Mucosa of stomach (tissue), 1 donor: Measurements from ENCODE around the gene NFKBIA.

ENCODE experiments used
- H3K27me3 ChIP-seq: one replicate; pipeline ENCODE4 v1.7.0; 2013; ENCODE audit warnings: mild to moderate bottlenecking, low read length; ENCODE audit not compliant: control insufficient read depth, insufficient read depth
- H3K36me3 ChIP-seq: one replicate; pipeline ENCODE4 v1.7.0; 2013; ENCODE audit warnings: low read length; ENCODE audit not compliant: control insufficient read depth, insufficient read depth
- H3K4me1 ChIP-seq: one replicate; pipeline ENCODE4 v1.7.0; 2013; ENCODE audit warnings: mild to moderate bottlenecking, low read length; ENCODE audit not compliant: control insufficient read depth, insufficient read depth
- H3K4me3 ChIP-seq: one replicate; pipeline ENCODE4 v1.7.0; 2013; ENCODE audit warnings: low read length
- H3K9ac ChIP-seq: one replicate; pipeline ENCODE4 v1.7.0; 2013; ENCODE audit warnings: mild to moderate bottlenecking, low read length, moderate library complexity
- H3K9me3 ChIP-seq: one replicate; pipeline ENCODE4 v1.7.0; 2013; ENCODE audit warnings: mild to moderate bottlenecking, low read length, moderate library complexity; ENCODE audit not compliant: control insufficient read depth
- donor health status: Pancreatic carcinoma.

The NFKBIA gene

GRCh38 chr14:35423621-35424020 is 19.1 kb upstream of the NFKBIA start:
- no peaks in the 10 kb centered on the region for H3K4me1 ChIP-seq

GRCh38 chr14:35420036-35420811 is 15.7 kb upstream of the NFKBIA start:
- H3K9ac ChIP-seq, result no peak overlapping the region

More at GRCh38 chr14:35423621-35424020, 19.1 kb upstream of the NFKBIA start:
- no peak overlapping the region for H3K4me3 ChIP-seq
- no peaks in the 10 kb centered on the region for H3K27me3 ChIP-seq
- no peaks in the 10 kb centered on the region for H3K9me3 ChIP-seq
- H3K36me3 ChIP-seq, result no peaks in the 10 kb centered on the region
- no peak overlapping the region for H3K9ac ChIP-seq

GRCh38 chr14:35419429-35419841 is 14.9 kb upstream of the NFKBIA start:
- H3K9ac ChIP-seq, result no peak overlapping the region
- no peaks in the 10 kb centered on the region for H3K9me3 ChIP-seq
- no peaks in the 10 kb centered on the region for H3K4me1 ChIP-seq
- H3K4me3 ChIP-seq, result no peak overlapping the region
- H3K36me3 ChIP-seq, result no peaks in the 10 kb centered on the region
- no peaks in the 10 kb centered on the region for H3K27me3 ChIP-seq

More at GRCh38 chr14:35420036-35420811, 15.7 kb upstream of the NFKBIA start:
- no peak overlapping the region for H3K4me3 ChIP-seq
- H3K9me3 ChIP-seq, result no peaks in the 10 kb centered on the region
- no peaks in the 10 kb centered on the region for H3K27me3 ChIP-seq
- no peaks in the 10 kb centered on the region for H3K36me3 ChIP-seq
- H3K4me1 ChIP-seq, result no peaks in the 10 kb centered on the region

GRCh38 chr14:35418093-35418492 is 13.5 kb upstream of the NFKBIA start:
- no peaks in the 10 kb centered on the region for H3K9me3 ChIP-seq
- H3K4me1 ChIP-seq, result peaks cover 4% of the 10 kb centered on the region
- no peaks in the 10 kb centered on the region for H3K27me3 ChIP-seq
- H3K36me3 ChIP-seq, result no peaks in the 10 kb centered on the region
- H3K9ac ChIP-seq, result no peak overlapping the region
- H3K4me3 ChIP-seq, result no peak overlapping the region

GRCh38 chr14:35416108-35416750 is 11.7 kb upstream of the NFKBIA start:
- Histone ChIP-seq H3K9ac (no peak overlapping the region), H3K4me1 (peaks cover 9% of the 10 kb centered on the region), H3K27me3 (no peaks in the 10 kb centered on the region), H3K36me3 (no peaks in the 10 kb centered on the region), H3K9me3 (no peaks in the 10 kb centered on the region), H3K4me3 (no peak overlapping the region)

GRCh38 chr14:35414365-35414764 is 9.8 kb upstream of the NFKBIA start:
- H3K9ac ChIP-seq, result no peak overlapping the region
- H3K9me3 ChIP-seq, result no peaks in the 10 kb centered on the region
- H3K27me3 ChIP-seq, result no peaks in the 10 kb centered on the region
- no peak overlapping the region for H3K4me3 ChIP-seq
- no peaks in the 10 kb centered on the region for H3K36me3 ChIP-seq
- peaks cover 9% of the 10 kb centered on the region for H3K4me1 ChIP-seq

GRCh38 chr14:35412272-35413056 is 7.9 kb upstream of the NFKBIA start:
- Histone ChIP-seq H3K36me3 (no peaks in the 10 kb centered on the region), H3K4me1 (peaks cover 9% of the 10 kb centered on the region), H3K9me3 (no peaks in the 10 kb centered on the region), H3K9ac (no peak overlapping the region), H3K4me3 (no peak overlapping the region), H3K27me3 (no peaks in the 10 kb centered on the region)

- no peak overlapping the region for H3K9ac ChIP-seq
- peaks cover 16% of the 10 kb centered on the region for H3K4me1 ChIP-seq
- H3K4me3 ChIP-seq, result no peak overlapping the region
- no peaks in the 10 kb centered on the region for H3K27me3 ChIP-seq
- no peaks in the 10 kb centered on the region for H3K9me3 ChIP-seq
- H3K36me3 ChIP-seq, result no peaks in the 10 kb centered on the region
These were observed 6.3 kb upstream of the NFKBIA start for GRCh38 chr14:35410858-35411257.

GRCh38 chr14:35409595-35409994 is 5.0 kb upstream of the NFKBIA start:
- H3K27me3 ChIP-seq, result no peaks in the 10 kb centered on the region
- no peaks in the 10 kb centered on the region for H3K36me3 ChIP-seq
- H3K4me1 ChIP-seq, result peaks cover 22% of the 10 kb centered on the region
- H3K9ac ChIP-seq, result no peak overlapping the region
- no peak overlapping the region for H3K4me3 ChIP-seq
- no peaks in the 10 kb centered on the region for H3K9me3 ChIP-seq

GRCh38 chr14:35408026-35408425 is 3.5 kb upstream of the NFKBIA start:
- H3K9ac ChIP-seq, result no peak overlapping the region
- peaks cover 22% of the 10 kb centered on the region for H3K4me1 ChIP-seq
- peaks cover 6% of the 10 kb centered on the region for H3K36me3 ChIP-seq
- H3K9me3 ChIP-seq, result no peaks in the 10 kb centered on the region
- H3K4me3 ChIP-seq, result no peak overlapping the region
- H3K27me3 ChIP-seq, result no peaks in the 10 kb centered on the region

- H3K27me3 ChIP-seq, result no peaks in the 10 kb centered on the region
- peaks cover 14% of the 10 kb centered on the region for H3K36me3 ChIP-seq
- no peak overlapping the region for H3K4me3 ChIP-seq
- no peak overlapping the region for H3K9ac ChIP-seq
- peaks cover 26% of the 10 kb centered on the region for H3K4me1 ChIP-seq
- no peaks in the 10 kb centered on the region for H3K9me3 ChIP-seq
These were observed 2.7 kb upstream of the NFKBIA start for GRCh38 chr14:35407306-35407630.
